ENCODE results near the gene ATP5ME.
"Not testable (repeated sequence)": the region's sequence is repeated elsewhere in the genome, so short reads cannot be mapped to it uniquely, and the experiment has no call there.

ATP5ME gene

DNA sequence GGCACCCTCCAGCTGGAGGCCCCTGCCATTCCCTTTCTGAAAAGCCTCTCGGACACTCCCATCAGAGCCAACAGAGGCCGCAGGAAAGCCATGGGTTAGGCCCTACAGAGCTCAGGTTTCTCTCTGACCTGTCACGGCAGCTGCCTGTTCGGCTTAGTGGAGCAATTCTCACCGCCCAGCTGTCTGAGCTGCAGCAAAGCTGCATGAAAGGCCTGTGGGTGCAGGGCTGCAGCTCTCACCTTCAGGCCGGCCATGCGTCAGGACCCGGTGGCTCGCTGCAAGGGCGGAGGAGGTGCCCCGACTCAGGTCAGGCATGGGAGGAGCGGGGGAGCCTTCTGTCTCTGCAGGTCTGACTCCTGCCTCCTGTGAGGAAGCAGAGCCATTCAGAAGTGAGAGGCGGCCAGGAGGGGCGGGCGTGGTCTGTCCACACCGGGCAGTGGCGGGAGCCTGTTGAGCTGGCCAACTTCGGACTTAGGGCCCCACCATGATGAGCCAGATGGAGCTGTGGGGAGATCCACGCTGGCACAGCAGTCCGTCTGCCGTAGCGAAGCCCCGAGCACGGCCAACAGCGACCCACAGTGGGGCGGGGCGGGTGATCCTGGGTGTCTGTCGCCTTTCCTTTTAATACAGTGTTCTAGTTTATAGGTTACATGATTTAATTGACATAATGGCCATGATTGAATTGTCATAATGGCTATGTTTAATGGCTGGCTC lies 25.3 kb downstream of the ATP5ME start:
- no peak for DNase-seq (ENCODE audit: low spot score)
- in situ Hi-C loops (cut with MboI; ENCODE audit: low sequenced_read_pairs, unreplicated experiment): no loop called here
- TF ChIP-seq, protein P1, sequence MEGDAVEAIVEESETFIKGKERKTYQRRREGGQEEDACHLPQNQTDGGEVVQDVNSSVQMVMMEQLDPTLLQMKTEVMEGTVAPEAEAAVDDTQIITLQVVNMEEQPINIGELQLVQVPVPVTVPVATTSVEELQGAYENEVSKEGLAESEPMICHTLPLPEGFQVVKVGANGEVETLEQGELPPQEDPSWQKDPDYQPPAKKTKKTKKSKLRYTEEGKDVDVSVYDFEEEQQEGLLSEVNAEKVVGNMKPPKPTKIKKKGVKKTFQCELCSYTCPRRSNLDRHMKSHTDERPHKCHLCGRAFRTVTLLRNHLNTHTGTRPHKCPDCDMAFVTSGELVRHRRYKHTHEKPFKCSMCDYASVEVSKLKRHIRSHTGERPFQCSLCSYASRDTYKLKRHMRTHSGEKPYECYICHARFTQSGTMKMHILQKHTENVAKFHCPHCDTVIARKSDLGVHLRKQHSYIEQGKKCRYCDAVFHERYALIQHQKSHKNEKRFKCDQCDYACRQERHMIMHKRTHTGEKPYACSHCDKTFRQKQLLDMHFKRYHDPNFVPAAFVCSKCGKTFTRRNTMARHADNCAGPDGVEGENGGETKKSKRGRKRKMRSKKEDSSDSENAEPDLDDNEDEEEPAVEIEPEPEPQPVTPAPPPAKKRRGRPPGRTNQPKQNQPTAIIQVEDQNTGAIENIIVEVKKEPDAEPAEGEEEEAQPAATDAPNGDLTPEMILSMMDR (IDR thresholded peaks at IDR 0.05; ENCODE audit: borderline replicate concordance, control extremely low read depth, extremely low read depth, insufficient read depth, missing control alignments): no peak

DNA sequence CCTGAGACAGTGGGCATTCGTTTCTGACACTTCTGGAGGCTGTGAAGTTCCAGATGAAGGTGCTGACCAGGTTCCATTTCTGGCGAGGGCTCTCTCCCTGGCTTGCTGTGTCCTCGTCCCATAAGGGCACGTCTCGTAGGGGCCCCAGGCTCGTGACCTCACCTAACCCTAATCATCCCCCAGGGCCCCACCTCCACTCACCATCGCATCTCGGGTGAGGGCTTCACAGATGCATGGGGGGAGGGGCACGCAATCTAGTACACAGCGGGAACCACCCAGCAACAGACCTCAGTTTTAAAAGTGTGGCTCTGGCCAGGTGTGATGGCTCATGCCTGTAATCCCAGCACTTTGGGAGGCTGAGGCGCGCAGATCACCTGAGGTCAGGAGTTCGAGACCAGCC lies 26.6 kb downstream of the ATP5ME start:
- no peak for DNase-seq (ENCODE audit: low spot score)
- TF ChIP-seq, protein P1 (IDR thresholded peaks at IDR 0.05; ENCODE audit: borderline replicate concordance, control extremely low read depth, extremely low read depth, insufficient read depth, missing control alignments): no peak
- in situ Hi-C loops (cut with MboI; ENCODE audit: low sequenced_read_pairs, unreplicated experiment): no loop called here

DNA sequence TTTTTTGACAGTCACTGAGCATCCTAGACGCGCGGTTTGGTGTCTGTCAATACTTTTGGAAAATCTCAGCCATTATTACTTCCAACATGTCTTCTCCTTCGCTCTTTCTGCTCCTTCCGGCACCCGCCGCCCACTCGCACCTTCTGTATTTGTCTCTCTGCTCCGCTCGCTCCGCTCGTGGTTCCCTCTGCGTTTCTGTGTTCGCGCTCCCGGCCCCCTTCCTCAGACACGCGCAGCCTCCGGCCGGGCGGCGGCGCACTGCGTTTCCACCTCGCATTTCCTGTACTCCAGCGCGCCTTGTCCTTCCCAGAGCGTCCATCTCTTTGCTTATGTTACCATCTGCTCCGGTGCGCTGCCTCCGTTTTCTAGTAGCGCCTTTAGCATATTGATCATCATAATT lies 27.6 kb downstream of the ATP5ME start:
- in situ Hi-C loops (cut with MboI; ENCODE audit: low sequenced_read_pairs, unreplicated experiment): no loop called here
- no peak for DNase-seq (ENCODE audit: low spot score)
- TF ChIP-seq, protein P1 (IDR thresholded peaks at IDR 0.05; ENCODE audit: borderline replicate concordance, control extremely low read depth, extremely low read depth, insufficient read depth, missing control alignments): no peak

DNA sequence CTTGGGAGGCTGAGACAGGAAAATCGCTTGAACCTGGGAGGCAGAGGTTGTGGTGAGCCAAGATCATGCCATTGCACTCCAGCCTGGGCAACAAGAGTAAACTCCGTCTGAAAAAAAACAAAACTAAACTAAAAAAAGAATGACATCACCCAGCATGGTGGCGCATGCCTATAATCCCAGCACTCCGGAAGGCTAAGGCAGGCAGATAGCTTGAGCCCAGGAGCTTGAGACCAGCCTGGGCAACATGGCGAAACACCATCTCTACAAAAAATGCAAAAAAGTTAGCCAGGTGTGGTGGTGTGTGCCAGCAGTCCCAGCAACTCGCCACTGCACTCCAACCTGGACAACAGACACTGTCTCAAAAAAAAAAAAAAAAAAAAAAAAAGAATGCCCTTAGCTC lies 31.7 kb downstream of the ATP5ME start:
- in situ Hi-C loops (cut with MboI; ENCODE audit: low sequenced_read_pairs, unreplicated experiment); DNase-seq (ENCODE audit: low spot score): not testable (repeated sequence)

DNA sequence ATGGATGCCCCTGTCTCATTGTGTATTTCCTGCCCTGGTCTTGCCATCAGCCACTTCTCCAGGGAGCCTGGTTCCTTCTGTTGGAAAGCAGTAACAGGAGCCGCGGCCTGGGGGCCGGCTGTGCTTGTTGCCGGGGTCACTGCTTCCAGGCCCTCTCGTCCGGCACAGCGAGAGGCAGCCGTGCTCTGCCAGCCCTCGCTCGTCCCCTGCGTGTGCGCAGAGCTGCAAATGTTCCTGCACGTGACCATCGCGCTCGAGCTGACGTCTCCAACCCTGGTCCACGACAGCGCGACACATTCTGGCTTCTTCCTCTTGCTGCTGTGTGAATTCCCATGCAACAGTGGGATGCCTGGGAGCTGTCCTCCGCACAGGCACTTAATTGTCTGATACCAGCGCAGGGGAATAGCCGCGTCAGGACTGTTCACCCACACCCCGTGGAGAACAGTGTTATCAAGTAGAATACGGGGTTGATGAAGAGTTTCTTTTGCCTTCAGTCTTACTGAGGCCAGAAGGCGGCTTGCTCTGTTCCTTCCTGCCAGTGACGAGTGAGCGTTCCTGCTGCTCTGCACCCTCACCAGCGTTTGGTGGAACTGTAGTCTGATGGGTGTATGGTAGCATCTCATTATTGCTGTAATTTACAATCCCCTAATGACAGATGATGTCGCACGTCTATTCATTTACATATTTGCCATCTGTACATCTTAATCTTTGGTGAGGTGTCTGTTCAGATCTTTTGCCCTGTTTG lies 36.4 kb downstream of the ATP5ME start:
- DNase-seq (ENCODE audit: low spot score): no peak
- TF ChIP-seq, protein P1 (IDR thresholded peaks at IDR 0.05; ENCODE audit: borderline replicate concordance, control extremely low read depth, extremely low read depth, insufficient read depth, missing control alignments): no peak
- in situ Hi-C loops (cut with MboI; ENCODE audit: low sequenced_read_pairs, unreplicated experiment): no loop called here

DNA sequence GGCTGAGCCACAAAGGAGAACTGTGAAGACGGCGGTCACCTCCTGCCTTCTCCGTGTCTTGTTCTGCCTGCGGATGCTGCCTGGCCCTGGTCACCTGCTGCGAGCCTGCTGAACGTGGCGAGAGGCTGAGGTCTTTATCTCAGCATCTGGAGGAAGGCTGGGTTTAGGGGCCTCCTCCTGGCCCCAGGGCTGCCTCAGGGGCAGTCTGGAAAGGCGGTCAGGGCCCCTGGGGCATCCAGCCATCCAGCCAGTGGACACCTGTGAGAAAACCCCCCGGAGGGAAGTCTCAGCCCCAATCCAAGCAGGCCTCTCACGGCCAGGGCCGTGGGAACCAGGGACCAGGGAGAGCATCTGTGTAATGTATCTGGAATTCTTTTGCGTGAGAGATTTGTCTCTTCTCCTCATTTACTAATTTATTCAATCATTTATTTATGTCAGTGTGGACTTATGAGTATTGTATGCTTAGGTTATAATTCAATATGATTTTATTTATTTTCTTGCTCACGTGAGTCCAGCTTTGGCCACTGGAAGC lies 37.4 kb downstream of the ATP5ME start:
- no peak for DNase-seq (ENCODE audit: low spot score)
- TF ChIP-seq, protein P1 (IDR thresholded peaks at IDR 0.05; ENCODE audit: borderline replicate concordance, control extremely low read depth, extremely low read depth, insufficient read depth, missing control alignments): no peak
- in situ Hi-C loops (cut with MboI; ENCODE audit: low sequenced_read_pairs, unreplicated experiment): no loop called here
